NCI-H2171 (cell line): Measurements from ENCODE around the gene SIPA1.

ENCODE experiments used
- DNase-seq: peaks from one replicate; lab custom pipeline; 2025; lab: John Stamatoyannopoulos, UW

Gene SIPA1, protein sequence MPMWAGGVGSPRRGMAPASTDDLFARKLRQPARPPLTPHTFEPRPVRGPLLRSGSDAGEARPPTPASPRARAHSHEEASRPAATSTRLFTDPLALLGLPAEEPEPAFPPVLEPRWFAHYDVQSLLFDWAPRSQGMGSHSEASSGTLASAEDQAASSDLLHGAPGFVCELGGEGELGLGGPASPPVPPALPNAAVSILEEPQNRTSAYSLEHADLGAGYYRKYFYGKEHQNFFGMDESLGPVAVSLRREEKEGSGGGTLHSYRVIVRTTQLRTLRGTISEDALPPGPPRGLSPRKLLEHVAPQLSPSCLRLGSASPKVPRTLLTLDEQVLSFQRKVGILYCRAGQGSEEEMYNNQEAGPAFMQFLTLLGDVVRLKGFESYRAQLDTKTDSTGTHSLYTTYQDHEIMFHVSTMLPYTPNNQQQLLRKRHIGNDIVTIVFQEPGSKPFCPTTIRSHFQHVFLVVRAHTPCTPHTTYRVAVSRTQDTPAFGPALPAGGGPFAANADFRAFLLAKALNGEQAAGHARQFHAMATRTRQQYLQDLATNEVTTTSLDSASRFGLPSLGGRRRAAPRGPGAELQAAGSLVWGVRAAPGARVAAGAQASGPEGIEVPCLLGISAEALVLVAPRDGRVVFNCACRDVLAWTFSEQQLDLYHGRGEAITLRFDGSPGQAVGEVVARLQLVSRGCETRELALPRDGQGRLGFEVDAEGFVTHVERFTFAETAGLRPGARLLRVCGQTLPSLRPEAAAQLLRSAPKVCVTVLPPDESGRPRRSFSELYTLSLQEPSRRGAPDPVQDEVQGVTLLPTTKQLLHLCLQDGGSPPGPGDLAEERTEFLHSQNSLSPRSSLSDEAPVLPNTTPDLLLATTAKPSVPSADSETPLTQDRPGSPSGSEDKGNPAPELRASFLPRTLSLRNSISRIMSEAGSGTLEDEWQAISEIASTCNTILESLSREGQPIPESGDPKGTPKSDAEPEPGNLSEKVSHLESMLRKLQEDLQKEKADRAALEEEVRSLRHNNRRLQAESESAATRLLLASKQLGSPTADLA

DNA sequence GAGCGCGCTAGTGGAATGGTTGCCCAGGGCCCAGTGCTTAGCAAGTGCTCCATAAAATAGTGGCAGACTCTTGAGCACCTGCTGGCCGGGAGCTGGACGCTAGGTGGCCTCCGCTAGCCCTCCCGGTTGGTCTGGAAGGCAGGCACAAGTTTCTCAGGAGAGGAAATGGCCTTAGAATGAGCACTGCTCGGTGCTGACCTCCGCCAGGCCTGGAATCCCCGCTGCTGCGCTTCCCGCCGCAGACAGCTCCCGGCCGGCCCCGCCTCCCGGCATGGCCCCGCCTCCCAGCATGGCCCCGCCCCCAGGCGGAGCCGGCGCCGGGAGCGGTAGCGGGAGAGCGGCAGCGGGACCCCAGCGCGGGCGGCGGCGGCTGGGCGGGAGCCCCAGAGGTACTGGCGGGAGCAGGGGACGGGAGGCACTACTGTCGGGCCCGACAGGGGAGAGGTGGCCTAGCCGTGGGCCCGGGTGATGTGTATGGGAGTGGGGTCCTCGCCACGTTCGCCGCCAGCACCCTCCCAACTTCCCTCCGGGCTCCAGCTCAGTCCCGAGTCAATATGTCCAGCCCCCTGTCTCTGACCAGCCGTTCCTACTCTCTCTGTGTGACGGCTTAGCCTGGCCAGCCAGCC, at the start of gene SIPA1:
TSS of gene SIPA1 (plus strand) at position 308 of the 626 bp plus-strand sequence. CDS start 2,821 bp downstream, outside the sequence.
- peak; percentile 43 for DNase-seq

DNA sequence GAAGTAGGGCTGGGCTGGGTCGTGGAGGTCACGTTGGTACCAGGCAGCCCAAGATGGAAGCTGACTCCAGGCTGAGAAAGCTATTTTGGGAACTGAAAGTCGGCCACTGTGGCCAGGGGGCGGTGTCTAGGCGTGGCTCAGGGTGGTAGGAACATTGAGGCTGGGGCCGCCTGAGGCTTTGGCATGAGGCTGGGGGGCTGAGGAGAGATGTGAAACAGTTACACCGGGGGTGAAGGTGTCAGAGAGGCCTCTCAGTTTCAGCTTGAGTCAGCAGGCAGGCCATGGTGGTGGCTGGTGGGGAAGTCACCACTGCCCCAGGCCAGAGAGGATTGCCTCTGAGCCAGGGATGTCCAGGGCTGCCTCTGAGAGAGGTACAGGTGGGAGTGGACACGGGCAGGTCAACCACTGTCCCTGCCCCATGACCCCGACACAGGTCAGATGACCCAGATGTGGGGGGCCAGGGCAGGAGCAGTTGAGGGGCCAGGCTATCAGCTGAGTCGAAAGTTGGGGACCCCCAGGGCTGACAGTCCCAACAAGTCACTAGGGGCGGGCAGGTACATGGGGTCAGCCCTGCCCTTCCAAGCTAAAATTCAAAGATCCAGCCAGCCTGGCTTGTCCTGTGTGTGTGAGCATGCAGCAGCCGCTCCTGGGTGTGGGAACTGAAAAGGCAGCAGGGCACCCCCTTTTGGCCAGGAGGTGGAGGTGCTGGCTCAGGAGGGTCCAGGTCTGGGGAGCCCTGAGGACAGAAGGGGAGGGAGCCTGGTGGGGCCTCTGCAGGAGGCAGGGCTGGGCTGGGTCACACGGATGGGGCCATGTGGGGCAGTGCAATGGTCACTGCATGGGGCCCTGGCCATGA, 49.5 kb upstream of the SIPA1 start:
- DNase-seq, result no peak

DNA sequence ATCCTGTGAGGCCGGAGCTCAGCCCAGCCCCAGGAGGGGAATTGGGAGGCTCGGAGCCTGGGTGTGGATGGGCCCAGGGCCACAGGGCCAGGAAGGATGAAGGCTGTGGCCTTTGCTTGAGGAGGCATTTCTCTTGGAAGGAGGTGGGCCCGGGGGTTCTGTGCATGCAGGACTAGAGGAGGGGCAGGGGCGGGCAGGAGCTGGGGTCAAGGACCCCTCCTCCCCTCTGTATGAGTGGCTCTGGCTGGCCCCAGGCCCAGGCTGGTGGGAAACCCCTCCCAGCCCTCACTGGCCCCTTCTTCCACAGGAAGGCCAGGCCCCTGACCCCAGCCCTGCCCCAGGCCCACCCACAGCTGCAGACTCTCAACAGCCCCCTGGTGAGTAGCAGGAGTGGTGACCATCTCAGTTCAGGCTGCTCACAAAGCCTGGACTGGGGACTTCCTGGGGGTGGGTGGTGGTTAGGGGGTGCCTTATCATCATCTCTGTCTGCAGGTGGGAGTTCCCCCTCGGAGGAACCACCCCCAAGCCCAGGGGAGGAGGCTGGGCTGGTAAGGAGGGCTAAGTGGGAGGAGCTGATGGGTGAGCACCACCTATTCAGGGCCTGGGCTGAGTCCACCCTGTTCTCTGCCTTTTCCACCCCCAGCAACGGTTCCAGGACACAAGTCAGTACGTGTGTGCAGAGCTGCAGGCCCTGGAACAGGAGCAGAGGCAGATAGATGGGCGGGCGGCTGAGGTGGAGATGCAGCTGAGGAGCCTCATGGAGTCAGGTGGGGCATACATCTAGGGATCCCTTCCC, 48.3 kb upstream of the SIPA1 start:
- no peak for DNase-seq

DNA sequence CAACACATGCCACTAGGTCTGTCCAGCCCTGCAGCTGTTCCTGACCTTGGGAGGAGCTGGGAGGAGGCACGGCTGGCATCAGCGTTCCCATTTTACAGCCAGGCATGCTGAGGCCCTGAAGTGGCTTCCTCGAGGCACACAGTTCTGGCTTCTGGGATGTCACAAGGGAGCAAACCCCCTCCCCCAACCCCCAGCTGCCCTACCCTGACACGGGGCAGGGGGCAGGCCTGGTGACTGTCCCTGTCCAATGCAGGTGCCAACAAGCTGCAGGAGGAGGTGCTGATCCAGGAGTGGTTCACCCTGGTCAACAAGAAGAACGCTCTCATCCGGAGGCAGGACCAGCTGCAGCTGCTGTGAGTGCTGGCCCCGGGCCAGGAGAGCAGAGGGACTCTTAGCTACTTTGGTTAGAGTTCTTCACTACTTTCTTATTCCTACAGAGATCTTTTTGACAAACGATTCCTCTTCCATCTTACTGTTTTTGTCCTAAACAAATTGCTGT, 47.6 kb upstream of the SIPA1 start:
- peak; percentile 50 for DNase-seq

DNA sequence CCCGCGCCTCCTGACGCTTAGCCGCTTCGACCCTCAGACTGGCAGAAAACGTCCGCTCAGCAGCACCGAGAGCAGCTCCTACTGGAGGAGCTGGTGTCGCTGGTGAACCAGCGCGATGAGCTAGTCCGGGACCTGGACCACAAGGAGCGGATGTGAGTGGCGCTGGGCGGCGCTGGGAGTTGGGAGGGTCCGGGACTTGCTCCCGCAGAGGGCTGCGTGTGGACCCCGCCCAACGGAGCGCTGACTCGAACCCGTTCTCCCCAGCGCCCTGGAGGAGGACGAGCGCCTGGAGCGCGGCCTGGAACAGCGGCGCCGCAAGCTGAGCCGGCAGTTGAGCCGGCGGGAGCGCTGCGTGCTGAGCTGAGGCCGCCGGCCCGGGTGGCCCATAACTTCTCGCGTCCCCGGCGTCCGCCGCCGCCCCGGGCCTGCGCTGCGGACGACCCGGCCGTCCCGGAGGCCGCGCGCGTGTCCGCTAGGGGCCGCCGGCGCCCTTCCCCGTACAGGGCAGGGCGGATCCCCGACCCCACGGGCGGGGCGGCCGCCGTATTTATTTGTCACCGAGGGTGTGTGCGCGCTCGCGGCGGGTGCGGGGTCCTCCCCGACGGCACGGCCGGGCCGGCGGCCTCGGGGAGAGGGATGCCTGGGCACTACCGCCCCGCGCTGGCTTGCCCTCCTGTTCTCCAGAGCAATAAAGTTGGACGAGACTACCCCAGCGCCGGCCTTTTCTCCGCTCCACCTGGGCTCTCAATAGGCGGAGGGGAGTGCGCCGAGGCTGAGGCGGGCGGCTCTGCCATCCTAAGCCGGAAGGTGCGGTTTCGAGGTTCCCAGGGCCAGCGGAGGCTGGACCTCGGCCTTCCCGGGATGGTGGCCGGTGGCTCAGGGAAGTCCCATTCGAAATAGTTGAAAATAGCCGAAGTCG, 45.7 kb upstream of the SIPA1 start:
- DNase-seq, result no peak

DNA sequence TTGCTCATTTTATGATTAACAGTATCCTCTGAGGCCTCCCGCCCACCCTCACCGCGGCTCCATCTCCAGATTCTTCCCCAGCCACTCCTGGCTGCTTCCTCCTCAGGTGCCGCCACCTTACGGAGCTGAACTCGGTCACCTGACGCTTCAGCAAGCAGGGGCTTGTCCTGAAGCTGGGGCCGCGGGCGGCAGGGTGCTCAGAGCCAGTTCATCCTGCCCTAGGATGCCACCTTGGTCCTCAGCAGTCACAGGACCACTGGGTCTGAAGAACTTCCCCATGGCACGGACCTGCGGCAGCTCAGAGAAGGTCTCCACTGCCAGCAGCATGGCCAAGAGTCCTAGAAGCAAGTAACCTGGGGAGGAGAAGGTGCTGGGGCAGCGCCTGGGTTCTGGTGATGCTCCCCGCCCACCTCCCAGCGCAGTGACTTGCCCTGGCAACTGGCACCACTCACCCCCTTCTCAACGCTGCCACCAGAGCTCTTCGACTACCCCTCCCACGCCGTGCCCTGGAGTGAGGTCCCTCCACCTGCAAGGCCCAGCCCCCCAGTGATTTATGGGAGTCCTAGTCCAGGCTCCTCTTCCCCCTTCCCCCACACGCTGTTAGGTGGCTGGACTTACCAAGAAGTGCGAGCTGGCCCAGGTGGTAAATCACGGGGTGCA, 44.9 kb upstream of the SIPA1 start:
- peak; percentile 51 for DNase-seq

DNA sequence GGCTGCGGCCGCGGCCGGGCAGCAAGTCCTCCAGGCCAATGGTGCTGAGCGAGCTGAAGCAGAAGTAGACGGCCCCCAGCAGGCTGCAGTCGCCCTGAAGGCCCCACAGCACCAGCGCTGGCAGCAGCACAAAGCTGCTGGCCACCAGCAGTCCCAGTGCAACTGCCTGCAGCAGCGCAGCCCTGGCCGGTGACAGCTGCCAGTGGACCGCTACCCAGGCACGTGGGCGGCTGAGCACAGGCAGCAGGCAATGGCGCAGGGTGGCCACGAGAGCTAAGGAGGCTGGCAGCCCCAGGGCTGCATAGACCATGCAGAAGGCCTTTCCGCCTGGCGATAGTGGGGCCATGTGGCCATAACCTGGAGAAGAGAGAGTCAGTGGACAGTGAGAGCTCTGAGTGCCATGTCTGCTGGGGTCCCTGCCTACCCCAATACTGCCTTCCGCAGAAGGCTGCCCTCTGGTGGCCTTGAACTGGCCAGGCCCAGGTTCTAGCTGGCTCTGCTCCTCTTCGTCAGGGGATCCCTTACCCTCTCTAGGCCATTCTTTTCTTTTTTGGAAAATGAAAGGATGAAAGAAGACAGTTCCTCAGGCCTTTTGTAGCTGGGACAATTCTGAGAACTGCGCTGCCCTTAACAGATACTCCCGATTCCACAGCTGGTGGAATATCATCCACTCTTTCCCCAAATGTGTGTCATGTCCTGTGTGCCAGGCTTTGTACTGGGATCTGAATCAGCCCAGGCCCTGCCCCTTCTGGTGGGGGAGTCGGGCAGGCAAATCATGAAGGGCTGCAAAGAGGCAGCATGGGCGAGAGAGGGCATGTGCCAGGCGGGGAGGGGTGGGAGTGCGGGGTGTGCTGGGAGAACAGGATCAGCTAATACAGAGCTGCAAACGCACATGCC, 44.1 kb upstream of the SIPA1 start:
- no peak for DNase-seq

DNA sequence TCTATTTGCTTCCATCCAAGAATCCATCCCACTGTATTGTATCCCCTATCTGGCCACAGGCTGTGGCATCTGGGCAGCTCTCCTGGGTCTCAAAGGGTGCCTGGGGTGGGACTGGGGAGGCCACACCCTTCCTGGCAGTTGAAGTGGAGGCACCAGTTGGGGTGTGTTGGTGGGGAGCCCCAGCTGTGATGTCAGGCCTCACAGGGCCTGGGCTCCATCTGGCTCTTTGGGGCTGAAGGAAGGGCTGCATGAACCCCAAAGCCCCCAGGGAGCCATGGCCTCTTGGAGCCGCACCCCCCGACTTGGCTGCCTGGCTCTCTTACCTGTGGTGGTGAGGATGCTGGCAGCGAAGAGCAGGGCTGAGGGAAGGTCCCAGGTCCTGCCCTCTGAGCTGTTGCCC, 42.8 kb upstream of the SIPA1 start:
- no peak for DNase-seq

DNA sequence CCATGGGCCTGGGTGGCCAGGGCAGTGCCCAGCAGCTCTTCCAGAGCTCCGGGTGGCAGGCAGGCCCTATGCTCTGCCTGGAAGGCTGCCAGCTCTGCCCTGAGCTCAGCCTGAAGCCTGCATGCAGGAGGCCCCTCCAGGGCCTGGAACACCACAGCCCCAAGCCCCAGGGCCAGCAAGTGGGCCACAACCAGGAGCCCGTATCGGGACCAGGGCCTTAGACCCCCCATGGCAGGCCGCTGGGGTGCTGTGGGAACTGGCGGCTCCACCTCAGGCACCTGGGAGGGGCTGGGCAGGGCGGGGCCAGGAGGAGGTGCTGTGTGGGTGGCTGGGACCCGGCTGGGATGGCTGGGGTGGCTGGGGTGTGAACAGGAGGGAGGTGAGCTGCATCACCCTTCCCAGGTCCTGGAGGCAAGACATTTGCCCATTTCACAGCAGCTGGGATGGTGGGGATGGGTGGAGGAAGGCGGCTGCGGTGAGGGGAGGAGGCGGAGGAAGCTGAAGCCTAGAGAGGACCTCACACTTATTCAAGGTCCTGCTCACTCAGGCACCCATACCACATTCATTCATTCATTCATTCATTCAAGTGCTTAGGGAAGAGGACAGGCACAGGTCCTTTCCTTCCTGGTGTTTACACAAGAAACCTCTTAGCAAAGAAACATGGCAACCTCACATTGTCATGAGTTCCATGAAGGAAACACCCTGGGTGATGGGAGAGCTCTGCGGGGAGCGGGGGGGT, 42.2 kb upstream of the SIPA1 start, which contains the start of gene KCNK7:
TSS of gene KCNK7 (minus strand) at position 258 of the 739 bp plus-strand sequence. CDS start at position 230, 28 bp downstream.
- no peak for DNase-seq

DNA sequence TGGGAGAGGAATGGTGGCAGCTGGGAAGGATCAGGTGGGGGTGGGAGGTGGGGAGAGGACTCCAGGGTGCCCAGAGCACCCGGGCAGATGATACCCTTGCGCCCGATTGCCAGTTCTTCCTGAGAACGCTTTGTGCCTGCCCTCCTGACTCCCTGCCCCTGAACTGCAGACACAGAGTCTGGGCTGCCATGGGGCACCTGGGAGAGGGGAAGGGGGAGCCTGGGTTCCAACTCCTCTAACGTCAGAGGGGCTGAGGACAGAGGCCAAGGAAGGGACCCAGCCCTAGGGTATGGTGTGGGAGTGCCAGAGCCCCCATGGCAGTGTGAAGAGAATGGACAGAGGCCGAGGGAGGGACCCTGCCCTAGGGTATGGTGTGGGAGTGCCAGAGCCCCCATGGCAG, 41.4 kb upstream of the SIPA1 start:
- DNase-seq, result no peak

DNA sequence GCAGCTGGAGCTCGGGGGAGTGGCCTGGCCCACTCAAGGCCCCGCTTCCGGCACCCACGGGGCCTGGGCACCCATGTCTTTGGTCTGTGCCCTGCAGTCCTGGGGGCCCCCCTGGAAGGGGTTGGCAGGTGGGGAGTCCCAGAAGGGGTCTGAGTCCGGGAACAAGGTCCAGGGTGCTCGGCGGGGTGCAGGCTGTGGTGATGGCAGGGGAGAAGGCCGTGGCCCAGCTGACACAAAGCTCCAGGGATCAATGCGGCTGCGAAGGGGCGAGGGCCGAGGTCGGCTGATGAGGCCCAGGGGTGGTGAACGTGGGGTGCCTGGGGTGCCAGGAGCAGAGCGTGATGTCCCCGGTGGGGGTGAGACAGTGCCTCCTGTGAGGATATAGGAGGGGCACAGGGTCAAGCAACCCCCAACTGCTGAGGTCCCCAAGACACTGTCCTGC, 39.6 kb upstream of the SIPA1 start:
- no peak for DNase-seq

DNA sequence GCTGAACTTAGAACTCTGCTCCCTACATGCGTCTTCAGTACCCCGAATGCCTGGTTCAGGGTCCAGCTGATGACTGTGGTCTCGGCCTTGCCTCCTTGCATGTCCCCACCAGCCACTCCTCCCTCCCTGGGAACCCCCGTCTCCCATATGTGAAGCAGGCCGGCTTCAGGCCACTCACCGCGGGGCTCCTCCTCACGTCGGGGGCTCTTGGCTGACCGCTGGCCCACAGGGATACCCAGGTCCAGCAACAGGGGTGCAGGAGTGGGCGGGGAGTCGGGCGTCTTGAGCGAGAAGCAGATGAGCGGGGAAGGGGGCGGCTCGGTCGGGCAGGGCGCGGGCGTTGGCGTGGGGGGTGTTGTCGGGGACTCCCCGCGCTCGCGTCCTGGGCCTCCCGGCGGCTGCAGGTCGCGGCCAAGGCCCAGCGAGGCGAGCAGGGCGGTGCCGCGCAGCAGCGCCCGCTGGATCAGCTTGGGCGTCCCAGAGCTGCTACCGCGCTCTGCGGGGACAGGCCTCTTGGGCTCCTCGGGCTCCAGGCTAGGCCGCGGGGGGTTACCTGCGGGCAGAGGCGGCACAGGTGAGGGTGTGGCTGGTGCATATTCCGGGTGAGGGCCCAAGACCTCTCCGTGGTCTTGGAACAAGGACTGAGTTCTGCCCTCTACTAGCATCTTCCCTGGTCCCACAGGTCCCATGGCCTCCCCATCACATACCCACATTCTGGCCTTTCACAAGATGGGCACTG, 38.5 kb upstream of the SIPA1 start:
- DNase-seq, result no peak

DNA sequence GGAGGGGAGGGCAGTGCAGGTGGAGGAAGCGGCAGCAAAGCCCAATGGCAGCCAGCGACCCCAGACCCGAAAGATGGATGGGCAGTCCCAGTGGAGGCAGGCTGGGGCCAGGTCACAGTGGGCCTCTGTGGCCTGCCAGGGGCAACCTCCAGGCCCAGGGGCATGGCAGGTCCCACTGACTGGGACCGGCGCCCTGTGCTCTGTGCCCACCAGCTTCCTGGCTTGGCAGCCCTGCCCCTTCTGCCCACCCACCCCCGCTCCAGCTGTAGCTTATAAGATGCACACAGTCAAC, 38.0 kb upstream of the SIPA1 start:
- no peak for DNase-seq

DNA sequence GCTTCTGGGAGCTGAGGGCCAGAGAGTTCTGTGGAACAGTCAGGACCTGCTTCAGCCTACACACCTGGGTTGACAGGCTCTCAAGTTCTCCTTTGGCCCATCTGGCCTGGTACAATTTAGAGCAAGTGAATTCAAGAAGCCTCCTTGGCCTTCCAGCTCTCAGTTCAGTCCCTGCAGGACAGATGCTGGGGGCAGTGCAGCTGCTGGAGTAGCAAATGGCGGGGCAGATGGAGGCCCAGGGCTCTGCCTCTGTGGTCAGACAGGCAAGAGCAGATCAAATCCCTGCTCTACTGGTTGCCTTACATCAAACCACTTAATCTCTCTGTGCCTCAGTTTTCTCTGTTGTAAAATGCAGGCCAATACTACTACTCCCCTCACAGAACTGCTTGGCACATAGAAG, 33.6 kb upstream of the SIPA1 start:
- no peak for DNase-seq

DNA sequence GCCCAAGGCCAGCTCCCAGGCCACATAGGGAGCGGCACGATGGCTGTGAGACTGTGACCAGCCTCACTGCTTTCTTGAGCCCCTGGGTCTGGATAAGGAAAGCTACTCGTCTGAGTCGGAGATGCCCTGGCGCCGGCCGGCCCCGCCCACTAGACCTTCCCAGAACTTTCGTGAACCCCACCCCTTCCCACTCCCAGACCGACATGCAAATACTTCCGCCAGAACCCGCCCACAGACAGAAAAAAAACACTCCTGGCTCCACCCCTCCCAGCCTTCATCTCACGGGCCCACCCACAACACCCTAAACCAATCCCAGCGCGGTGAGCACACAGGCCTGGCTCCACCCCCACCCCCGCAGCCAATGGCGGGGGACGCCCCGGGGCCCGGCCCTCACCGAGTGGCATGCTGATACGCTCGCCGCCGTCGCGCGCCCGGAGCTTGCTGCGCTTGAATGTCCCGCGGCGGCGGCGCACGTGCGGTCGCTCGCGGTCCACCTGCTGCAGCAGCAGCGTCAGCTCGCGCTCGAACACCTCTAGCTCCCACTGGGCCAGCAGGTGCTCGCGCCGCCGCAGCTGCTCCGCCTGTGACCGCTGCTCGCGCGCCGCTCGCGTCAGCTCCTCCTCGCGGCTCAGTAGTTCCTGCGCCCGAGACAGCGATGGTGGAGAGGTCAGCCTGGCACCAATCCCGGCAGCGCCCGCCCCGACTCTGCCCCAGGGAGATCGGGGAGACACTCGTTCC, 30.9 kb upstream of the SIPA1 start:
- DNase-seq, result no peak
